Keratinocyte (primary cell): ENCODE measurements around the gene DIP2C. TPM values are rescaled to one million over a fixed set of nuclear protein-coding genes. Genes with fewer than 3 reads are reported as not detected.

ENCODE experiments used
- DNase-seq: peaks from one replicate; pipeline ENCODE4 v3.0.0-alpha.2; 2011; ENCODE audit warnings: low read depth, missing footprints, low spot score
- FAIRE-seq: peaks from 2 replicates; lab custom pipeline; 2011; peaks lifted over from hg19 to GRCh38; lab: Jason Lieb, UNC
- H2AFZ ChIP-seq: 2 replicates; pipeline ENCODE4 v1.6.0; 2012; ENCODE audit warnings: low read length, control low read depth, inconsistent platforms; ENCODE audit not compliant: control insufficient read depth
- H3K27ac ChIP-seq: 2 replicates; pipeline ENCODE4 v1.5.1; 2011; ENCODE audit warnings: low read length; ENCODE audit not compliant: control insufficient read depth, insufficient read depth
- H3K27me3 ChIP-seq: 3 replicates; pipeline ENCODE4 v1.6.0; 2011; ENCODE audit warnings: low read length; ENCODE audit not compliant: control insufficient read depth, insufficient read depth; ENCODE audit errors: extremely low read depth
- H3K36me3 ChIP-seq, 2 experiments: 2 replicates in 1 of 2; 3 replicates in 1 of 2; pipeline ENCODE4 v1.5.1; 2011; ENCODE audit warnings: low read length in 2 of 2, mild to moderate bottlenecking in 1 of 2; ENCODE audit not compliant: control insufficient read depth in 2 of 2, insufficient read depth in 2 of 2; ENCODE audit errors: extremely low read depth in 1 of 2
- H3K4me1 ChIP-seq: 3 replicates; pipeline ENCODE4 v1.5.1; 2011; ENCODE audit warnings: low read length; ENCODE audit not compliant: control insufficient read depth, insufficient read depth; ENCODE audit errors: extremely low read depth
- H3K4me2 ChIP-seq: 3 replicates; pipeline ENCODE4 v1.6.0; 2011; ENCODE audit warnings: low read depth, low read length; ENCODE audit not compliant: control insufficient read depth, insufficient read depth; ENCODE audit errors: extremely low read depth
- H3K4me3 ChIP-seq, 3 experiments: fragments of 200-600 bp in 1 of 3; sonication (generic) in 1 of 3; 2 replicates in 2 of 3; 3 replicates in 1 of 3; pipeline ENCODE4 v1.5.1; 2011 to 2016; ENCODE audit warnings: low read length in 3 of 3, mild to moderate bottlenecking in 3 of 3, control low read depth in 2 of 3, inconsistent platforms in 1 of 3, low read depth in 1 of 3, mixed read lengths in 1 of 3, mixed run types in 1 of 3, moderate library complexity in 1 of 3; ENCODE audit not compliant: control insufficient read depth in 2 of 3, insufficient read depth in 2 of 3; ENCODE audit errors: extremely low read depth in 1 of 3
- H3K79me2 ChIP-seq: 2 replicates; pipeline ENCODE4 v1.6.0; 2012; ENCODE audit warnings: low read length; ENCODE audit not compliant: control insufficient read depth, insufficient read depth
- H3K9ac ChIP-seq: 3 replicates; pipeline ENCODE4 v1.6.0; 2011; ENCODE audit warnings: low read length; ENCODE audit not compliant: control insufficient read depth, insufficient read depth; ENCODE audit errors: extremely low read depth
- H3K9me1 ChIP-seq: 3 replicates; pipeline ENCODE4 v1.6.0; 2011; ENCODE audit warnings: low read length; ENCODE audit not compliant: control insufficient read depth, insufficient read depth; ENCODE audit errors: extremely low read depth
- H3K9me3 ChIP-seq: 2 replicates; pipeline ENCODE4 v1.5.1; 2012; ENCODE audit warnings: low read depth, low read length; ENCODE audit not compliant: control insufficient read depth
- H4K20me1 ChIP-seq: 3 replicates; pipeline ENCODE4 v1.6.0; 2011; ENCODE audit warnings: low read length; ENCODE audit not compliant: control insufficient read depth, insufficient read depth; ENCODE audit errors: extremely low read depth
- CTCF ChIP-seq, 3 experiments: IDR thresholded peaks in 1 of 3; conservative IDR thresholded peaks in 1 of 3; optimal IDR thresholded peaks in 1 of 3; 2 replicates in 2 of 3; 3 replicates in 1 of 3; pipeline versions ENCODE3 to v1.5.1; 2011; ENCODE audit warnings: low read length in 3 of 3, mild to moderate bottlenecking in 3 of 3, moderate library complexity in 2 of 3, control low read depth in 1 of 3, inconsistent platforms in 1 of 3; ENCODE audit not compliant: insufficient read depth in 2 of 3; ENCODE audit errors: extremely low read depth in 1 of 3
- EZH2 ChIP-seq: IDR thresholded peaks from one replicate; pipeline ENCODE4 v1.6.1; 2012; ENCODE audit warnings: inconsistent platforms, mild to moderate bottlenecking, low read length, moderate library complexity
- dilution Hi-C: fragments of 300-500 bp; cut with MboI; formaldehyde crosslinking; loops from one replicate; pipeline ENCODE4 v1.7.0; 2020; ENCODE audit warnings: low sequenced_read_pairs; ENCODE audit not compliant: extremely low pct_ligation_motif_present
- polyA plus RNA-seq, 5 experiments: library from polyadenylated mRNA; depleted of rRNA in 3 of 5; stranded (reverse) in 3 of 5; stranded (forward) in 1 of 5; unstranded in 1 of 5; fragments of >200 nt; gene quantifications; 1 replicate in 1 of 5; 2 replicates in 3 of 5; 3 replicates in 1 of 5; pipeline versions ENCODE4 v1.2.1 to v1.2.3, GENCODE V29; 2011 to 2012; ENCODE audit warnings: missing spikeins in 2 of 5, low read depth in 1 of 5, low replicate concordance in 1 of 5

DIP2C gene
- polyA plus RNA-seq, 1 donor (not counting 4 experiments of a cell fraction or from before 2014, with no cell fraction given), result 1.3 TPM

- DNase-seq (no peak), FAIRE-seq (no peak)
- Histone ChIP-seq H3K4me1 (no peaks in the 10 kb centered on the region), H3K4me2 (no peak overlapping the region), H3K36me3 (no peaks in the 10 kb centered on the region), H3K9ac (no peak overlapping the region), H3K27ac (no peak overlapping the region), H3K9me1 (no peaks in the 10 kb centered on the region), H3K79me2 (no peaks in the 10 kb centered on the region), H2AFZ (no peak overlapping the region), H3K4me3 (no peak overlapping the region), H3K27me3 (no peaks in the 10 kb centered on the region), H3K9me3 (peaks cover 4% of the 10 kb centered on the region), H4K20me1 (no peaks in the 10 kb centered on the region)
- no peak for TF ChIP-seq CTCF (optimal IDR thresholded peaks at IDR 0.05 in 1 of 3, IDR thresholded peaks at IDR 0.05 in 1 of 3, conservative IDR thresholded peaks at IDR 0.05 in 1 of 3; ENCODE audit: extremely low read depth in 1 of 3, insufficient read depth in 2 of 3, low read length in 3 of 3)
- TF ChIP-seq EZH2, result no peak
- dilution Hi-C loops, result no loop called here
Observed at GRCh38 chr10:561721-562120, 127.7 kb downstream of the DIP2C start.

- Histone ChIP-seq H3K36me3 (no peaks in the 10 kb centered on the region), H2AFZ (no peak overlapping the region), H3K9ac (no peak overlapping the region), H3K79me2 (no peaks in the 10 kb centered on the region), H3K4me3 (no peak overlapping the region), H3K9me3 (peaks cover 4% of the 10 kb centered on the region), H4K20me1 (no peaks in the 10 kb centered on the region), H3K4me2 (no peak overlapping the region), H3K9me1 (no peaks in the 10 kb centered on the region), H3K27ac (no peak overlapping the region), H3K4me1 (no peaks in the 10 kb centered on the region), H3K27me3 (no peaks in the 10 kb centered on the region)
- dilution Hi-C loops, result no loop called here
- DNase-seq (no peak), FAIRE-seq (no peak)
- TF ChIP-seq CTCF (optimal IDR thresholded peaks at IDR 0.05 in 1 of 3, IDR thresholded peaks at IDR 0.05 in 1 of 3, conservative IDR thresholded peaks at IDR 0.05 in 1 of 3; ENCODE audit: extremely low read depth in 1 of 3, insufficient read depth in 2 of 3, low read length in 3 of 3), result no peak
- no peak for TF ChIP-seq EZH2
Observed at GRCh38 chr10:560314-560992, 129.0 kb downstream of the DIP2C start.
